Activated CD4-positive, alpha-beta T cell treated with anti-CD3 and anti-CD28 coated beads for 48 hours (primary cell): Measurements from ENCODE around the gene WASL.
"Not testable (repeated sequence)": the region's sequence is repeated elsewhere in the genome, so short reads cannot be mapped to it uniquely, and the experiment has no call there.

Experiments used
- DNase-seq: peaks from one replicate; pipeline ENCODE4 v3.0.0-alpha.2; 2020

Gene WASL

GRCh38 chr7:123768493-123768892, 19.7 kb upstream of the WASL start:
- DNase-seq: no peak

GRCh38 chr7:123763191-123763661, 14.4 kb upstream of the WASL start:
- DNase-seq: no peak

DNA sequence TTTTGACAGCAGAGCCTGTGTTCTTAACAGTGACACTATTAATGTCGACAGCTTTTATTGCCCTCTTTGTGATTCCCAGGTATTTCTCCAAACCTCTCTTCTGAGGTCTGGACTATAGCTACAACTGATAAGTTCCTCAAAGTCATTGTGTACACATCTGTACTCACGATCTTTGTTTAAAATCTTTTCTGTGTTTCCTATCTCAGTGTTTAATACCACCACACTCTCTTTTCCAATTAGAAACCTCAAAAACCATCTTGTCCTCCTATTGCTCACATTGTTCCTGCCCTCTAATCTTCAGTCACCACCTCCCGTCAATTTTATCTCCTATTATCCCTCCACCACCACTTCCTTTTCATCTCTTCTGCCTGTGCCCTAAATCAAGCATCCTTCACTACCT, 12.9 kb upstream of the WASL start:
- DNase-seq: no peak

DNA sequence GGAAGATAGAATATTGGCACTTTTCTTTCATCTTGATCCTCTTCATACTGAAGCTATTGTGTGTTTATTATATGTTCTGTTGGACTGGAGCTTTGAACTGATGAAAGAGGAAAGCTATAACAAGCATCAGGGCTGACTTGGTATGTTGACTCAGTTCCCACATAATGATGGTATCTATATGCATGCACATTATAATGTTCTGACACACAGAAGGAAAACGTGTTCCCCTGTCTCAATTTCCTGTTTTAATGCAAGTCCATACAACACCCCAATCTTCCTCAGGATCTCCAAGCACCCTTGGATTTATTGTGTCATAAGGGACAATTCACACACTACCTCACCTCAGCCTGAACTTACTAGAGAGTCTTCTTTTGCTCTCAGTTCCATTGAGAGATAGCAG, 8.3 kb upstream of the WASL start:
- no peak for DNase-seq

GRCh38 chr7:123755338-123755737, 6.5 kb upstream of the WASL start:
- no peak for DNase-seq

DNA sequence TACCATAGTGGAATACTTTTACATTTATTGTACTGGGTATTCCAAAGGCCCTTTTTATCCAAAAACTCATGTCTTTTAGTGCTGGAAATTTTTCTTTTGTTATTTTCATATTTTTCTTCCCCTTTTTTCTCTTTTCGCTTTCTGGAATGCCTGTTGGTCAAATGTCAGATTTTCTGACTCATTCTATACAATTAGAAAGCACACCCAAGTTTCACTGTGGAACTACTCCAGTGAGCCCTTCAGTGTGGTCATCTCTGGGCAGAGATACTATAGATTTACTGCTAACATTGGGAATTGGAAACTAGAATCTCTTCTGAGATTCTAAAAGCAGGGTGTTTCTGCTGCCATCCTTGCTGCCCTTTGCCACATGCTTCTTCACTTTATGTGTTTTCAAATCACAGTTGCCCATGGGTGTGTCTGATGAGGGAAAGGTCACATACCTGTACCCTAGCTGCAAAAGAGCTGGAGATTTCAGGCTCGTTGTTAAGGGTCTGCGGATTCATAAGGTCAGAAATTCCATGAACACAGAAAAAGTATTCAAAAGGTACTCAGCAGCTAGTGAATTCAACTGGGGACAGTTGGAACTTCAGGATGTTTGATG, 5.6 kb upstream of the WASL start:
- no peak for DNase-seq

GRCh38 chr7:123752534-123752933, 3.7 kb upstream of the WASL start:
- DNase-seq: no peak

DNA sequence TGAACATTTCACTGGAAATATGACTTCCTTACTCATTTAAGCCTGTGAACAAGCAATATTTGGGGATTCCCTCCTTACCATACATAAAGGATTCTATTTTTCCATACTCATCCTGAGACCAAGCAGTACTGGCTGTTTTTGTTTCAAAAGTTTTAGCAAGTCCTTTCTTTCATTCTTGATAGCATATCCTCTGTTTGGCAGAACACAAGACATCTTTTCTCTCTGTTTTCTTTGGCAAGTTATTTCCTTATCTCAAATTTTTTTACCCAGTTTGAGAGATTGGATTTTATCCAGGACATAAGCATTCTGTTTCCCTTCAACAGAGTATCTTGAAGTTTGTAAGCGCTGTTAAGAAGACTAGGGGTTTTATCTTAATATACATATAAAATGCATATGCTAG, 3.0 kb upstream of the WASL start:
- DNase-seq: no peak

DNA sequence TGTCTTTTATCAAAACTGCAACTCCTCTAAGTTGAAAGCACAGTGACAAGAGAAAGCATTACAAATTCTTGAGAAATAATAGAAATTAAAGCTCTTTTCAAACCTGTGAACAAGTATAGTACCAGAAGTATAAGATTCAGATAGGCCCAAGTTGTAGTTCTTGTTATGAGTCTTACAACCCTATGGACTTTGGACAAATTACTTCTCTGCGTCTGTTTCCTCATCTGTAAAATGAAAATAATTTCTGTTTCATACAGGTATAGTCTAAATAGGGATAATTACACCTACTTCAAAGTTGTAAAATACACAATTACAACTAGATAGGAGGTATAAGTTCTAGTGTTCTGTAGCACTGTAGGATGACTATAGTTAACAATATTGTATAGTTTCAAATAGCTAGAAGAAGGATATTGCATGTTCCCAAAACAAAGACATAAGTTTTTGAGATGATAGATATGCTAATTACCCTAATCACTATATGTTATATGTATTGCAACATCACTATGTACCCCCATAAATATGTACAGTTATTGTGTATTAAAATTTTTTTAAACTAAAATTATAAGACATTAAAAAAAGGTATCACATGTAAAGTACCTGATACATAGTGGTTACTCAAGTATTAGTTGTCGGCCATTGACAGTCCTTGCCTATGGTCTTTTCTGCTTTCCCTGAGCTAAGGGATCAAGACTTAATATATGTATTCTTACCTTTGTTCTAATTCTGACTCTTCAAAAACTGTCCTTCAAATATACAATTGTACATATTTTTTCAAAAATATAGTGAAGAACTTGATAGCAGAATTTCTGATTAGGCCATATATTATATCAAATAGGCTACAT, 1.8 kb upstream of the WASL start:
- DNase-seq: no peak

GRCh38 chr7:123749537-123749857, 694 bp upstream of the WASL start:
- DNase-seq: peak; percentile 59

DNA sequence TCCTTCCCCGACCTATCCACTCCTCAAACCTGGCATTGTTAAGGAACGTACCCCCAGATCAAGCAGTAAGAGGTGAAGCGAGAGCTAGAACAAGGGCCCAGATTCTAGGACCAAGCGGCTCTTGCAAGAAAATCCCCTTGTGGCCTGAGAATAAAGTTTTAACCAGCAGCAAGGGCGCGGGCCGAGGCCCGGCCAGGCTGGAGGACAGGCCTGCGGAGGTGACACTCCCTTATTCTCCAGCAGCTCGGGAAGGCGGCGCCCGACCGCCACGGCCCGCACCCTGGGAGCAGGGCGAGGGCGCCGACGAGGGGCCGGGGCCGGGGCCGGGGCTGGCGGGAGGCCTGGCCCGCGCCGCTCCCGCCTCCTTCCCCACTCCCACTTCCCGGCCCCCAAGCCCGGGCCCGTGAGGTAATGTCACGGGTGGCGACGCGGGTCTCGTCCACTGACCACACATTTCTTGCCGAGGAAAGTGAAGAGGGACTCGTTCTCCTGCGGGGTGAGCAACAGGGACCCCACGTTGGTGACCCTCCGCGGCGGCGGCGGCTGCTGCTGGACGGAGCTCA, 551 bp downstream of the WASL start:
- DNase-seq: peak; percentile 39

GRCh38 chr7:123747620-123748141, 1.1 kb downstream of the WASL start:
- peak; percentile 42 for DNase-seq

DNA sequence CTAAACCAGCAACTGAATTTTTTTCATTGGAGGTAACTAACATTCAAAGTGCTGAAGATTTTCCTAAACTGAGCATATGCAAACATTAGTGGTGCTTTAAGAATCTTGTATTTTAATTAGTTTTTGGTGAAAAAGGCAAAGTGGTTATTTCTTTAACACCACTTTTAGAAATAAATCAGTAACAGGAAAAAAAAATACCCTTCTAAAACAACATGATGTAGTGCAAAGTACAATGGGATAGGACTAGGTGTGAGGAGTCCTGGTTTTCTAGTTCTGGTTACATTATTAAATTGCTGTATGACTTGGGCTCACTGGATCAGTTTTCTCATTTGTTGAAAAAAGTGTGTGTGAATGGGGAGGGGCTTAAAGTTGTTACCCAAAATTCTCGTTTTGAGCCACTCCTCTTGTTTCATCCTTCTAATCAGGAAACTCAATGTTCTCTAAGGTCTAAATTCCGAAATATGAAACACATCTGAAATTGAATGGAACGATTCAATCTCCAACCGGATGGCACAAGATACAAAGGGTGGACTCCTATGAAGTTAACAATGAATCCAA, 1.8 kb downstream of the WASL start:
- no peak for DNase-seq

DNA sequence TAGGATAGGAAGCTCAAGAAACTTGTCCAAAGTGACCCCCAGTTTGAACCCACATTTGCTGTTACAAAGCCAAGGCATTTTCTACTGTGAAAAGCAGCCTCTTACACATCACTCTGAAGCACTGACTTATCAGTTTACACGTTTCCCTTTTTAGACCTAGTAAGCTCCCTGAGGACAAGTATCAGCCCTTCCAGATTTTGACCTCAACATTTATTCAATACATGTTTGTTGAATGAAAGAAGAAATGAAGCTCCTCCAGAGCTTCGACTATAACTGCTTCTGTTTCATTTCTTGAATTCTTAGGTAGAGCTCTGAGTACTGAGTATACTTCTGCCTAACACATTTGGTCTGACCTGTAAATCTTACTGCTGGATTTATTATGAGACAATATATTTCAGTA, 2.7 kb downstream of the WASL start:
- DNase-seq: no peak

- DNase-seq: no peak
Measured at GRCh38 chr7:123745437-123745836, 3.4 kb downstream of the WASL start.

DNA sequence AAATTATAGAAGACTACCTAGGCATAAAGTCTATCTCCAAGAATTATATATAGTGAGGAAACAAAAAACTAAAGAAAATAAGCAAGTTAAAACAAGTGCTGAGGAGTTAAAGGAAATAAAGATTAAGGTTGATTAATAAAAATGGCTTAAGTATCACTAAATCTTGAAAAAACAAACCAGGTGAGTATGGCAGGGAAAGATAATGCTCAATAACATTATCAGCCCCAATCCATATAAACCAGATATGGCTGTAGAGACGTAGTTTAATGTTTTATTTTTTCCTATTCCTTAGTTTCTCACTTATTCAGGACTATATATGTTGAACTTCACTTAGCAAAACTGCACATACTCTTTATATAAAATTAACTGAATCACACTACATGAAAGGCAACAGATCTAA, 4.4 kb downstream of the WASL start:
- DNase-seq: no peak

GRCh38 chr7:123741940-123742339, 6.9 kb downstream of the WASL start:
- no peak for DNase-seq

- no peak for DNase-seq
Measured at GRCh38 chr7:123738808-123739207, 10.0 kb downstream of the WASL start.

DNA sequence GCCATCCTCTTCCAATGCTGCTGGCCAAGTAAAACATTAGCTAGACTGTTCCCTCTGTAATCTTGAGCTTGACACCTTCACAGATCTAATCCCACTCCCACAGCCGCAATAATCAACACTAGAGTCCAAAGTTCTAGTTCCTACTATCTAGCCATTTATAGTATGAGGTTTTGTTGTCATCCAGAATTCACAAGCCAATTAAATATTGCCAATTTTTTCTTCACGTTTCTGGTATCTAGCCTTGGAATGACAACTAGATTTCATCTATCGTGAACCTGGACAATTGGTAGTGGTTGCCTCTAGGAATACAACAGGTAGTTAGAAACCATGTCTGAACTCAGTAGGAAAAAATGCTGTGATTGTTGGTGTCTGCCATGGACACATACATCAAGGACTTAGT, 10.4 kb downstream of the WASL start:
- DNase-seq: no peak

DNA sequence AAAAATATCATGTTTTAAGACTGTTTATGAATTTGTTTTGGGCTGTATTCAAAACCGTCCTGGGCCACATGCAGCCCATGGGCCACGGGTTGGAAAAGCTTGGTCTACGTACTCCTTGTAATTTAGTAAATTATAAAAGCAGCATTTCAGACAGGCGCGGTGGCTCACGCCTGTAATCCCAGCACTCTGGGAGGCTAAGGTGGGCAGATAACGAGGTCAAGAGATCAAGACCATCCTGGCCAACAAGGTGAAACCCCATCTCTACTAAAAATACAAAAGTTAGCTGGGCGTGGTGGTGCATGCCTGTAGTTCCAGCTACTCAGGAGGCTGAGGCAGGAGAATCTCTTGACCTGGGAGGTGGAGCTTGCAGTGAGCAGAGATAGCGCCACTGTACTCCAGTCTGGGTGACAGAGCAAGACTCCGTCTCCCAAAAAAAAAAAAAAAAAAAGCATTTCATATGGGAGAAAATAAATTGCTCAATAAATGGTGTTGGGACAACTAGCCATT, 11.6 kb downstream of the WASL start:
- DNase-seq: not testable (repeated sequence)

- no peak for DNase-seq
Measured at GRCh38 chr7:123735539-123735938, 13.3 kb downstream of the WASL start.

GRCh38 chr7:123734498-123734897, 14.3 kb downstream of the WASL start:
- DNase-seq: no peak

GRCh38 chr7:123732413-123733091, 16.3 kb downstream of the WASL start:
- DNase-seq: no peak
